Endothelial cell of umbilical vein (primary cell): ENCODE results near the gene AGFG1. TPM values are rescaled to one million over a fixed set of nuclear protein-coding genes. Genes with fewer than 3 reads are reported as not detected.

ENCODE experiments used
- BruUV-seq: library from RNA; stranded (reverse); fragments of 400-500 nt; replicated peaks from 2 replicates; lab custom pipeline; 2021; lab: Mats Ljungman, UMichigan
- CTCF ChIA-PET: fragments of 300-600, 350-600 bp; sonication (Branson Sonifier 250); formaldehyde crosslinking; loops from one replicate; lab custom pipeline; 2021; ENCODE audit warnings: antibody characterized with exemption, inconsistent platforms; lab: Charles Lee
- POLR2A ChIA-PET: fragments of 300-600, 350-600 bp; sonication (Branson Sonifier 250); formaldehyde crosslinking; loops from one replicate; lab custom pipeline; 2021; ENCODE audit warnings: antibody characterized with exemption, inconsistent platforms; lab: Charles Lee
- DNase-seq: peaks from one replicate; pipeline ENCODE4 v3.0.0-alpha.2; 2011; ENCODE audit warnings: low read depth, low spot score
- FAIRE-seq: peaks from 2 replicates; lab custom pipeline; 2011; peaks lifted over from hg19 to GRCh38; lab: Jason Lieb, UNC
- H2AFZ ChIP-seq: 2 replicates; pipeline ENCODE4 v1.6.0; 2012; ENCODE audit warnings: low read depth, low read length, control low read depth, inconsistent platforms
- H3K27ac ChIP-seq: 2 replicates; pipeline ENCODE4 v1.5.1; 2011; ENCODE audit warnings: low read depth, mild to moderate bottlenecking, control low read depth, low read length, moderate library complexity; ENCODE audit not compliant: insufficient read depth
- H3K27me3 ChIP-seq, 2 experiments: 2 replicates each; pipeline versions ENCODE4 v1.6.0 to v1.6.1; 2011; ENCODE audit warnings: low read length in 2 of 2, mixed read lengths in 1 of 2; ENCODE audit not compliant: control insufficient read depth in 2 of 2, insufficient read depth in 2 of 2
- H3K36me3 ChIP-seq, 2 experiments: 2 replicates in 1 of 2; 3 replicates in 1 of 2; pipeline ENCODE4 v1.5.1; 2011; ENCODE audit warnings: low read length in 2 of 2, mild to moderate bottlenecking in 1 of 2, moderate library complexity in 1 of 2; ENCODE audit not compliant: control insufficient read depth in 2 of 2, insufficient read depth in 2 of 2; ENCODE audit errors: extremely low read depth in 1 of 2
- H3K4me1 ChIP-seq: 3 replicates; pipeline ENCODE4 v1.5.1; 2011; ENCODE audit warnings: mild to moderate bottlenecking, low read length; ENCODE audit not compliant: control insufficient read depth, insufficient read depth; ENCODE audit errors: extremely low read depth
- H3K4me2 ChIP-seq: 2 replicates; pipeline ENCODE4 v1.6.1; 2011; ENCODE audit warnings: low read length, control low read depth, mixed read lengths; ENCODE audit not compliant: insufficient read depth
- H3K4me3 ChIP-seq, 3 experiments: fragments of 200-600 bp in 1 of 3; sonication (generic), shearing (Covaris generic) in 1 of 3; replicated peaks in 1 of 3; 2 replicates each; pipeline ENCODE4 v1.5.1; 2011 to 2016; ENCODE audit warnings: control low read depth in 3 of 3, low read length in 3 of 3, mild to moderate bottlenecking in 2 of 3, inconsistent platforms in 1 of 3, low read depth in 1 of 3, moderate library complexity in 1 of 3; ENCODE audit not compliant: insufficient read depth in 1 of 3
- H3K79me2 ChIP-seq: 2 replicates; pipeline ENCODE4 v1.6.0; 2012; ENCODE audit warnings: low read length, inconsistent platforms; ENCODE audit not compliant: control insufficient read depth, insufficient read depth
- H3K9ac ChIP-seq: replicated peaks from 2 replicates; pipeline ENCODE3; 2011; ENCODE audit warnings: low read length, control low read depth; ENCODE audit not compliant: insufficient read depth; ENCODE audit errors: extremely low read depth
- H3K9me1 ChIP-seq: replicated peaks from 3 replicates; pipeline ENCODE4 v1.6.0; 2011; ENCODE audit warnings: mild to moderate bottlenecking, low read length; ENCODE audit not compliant: control insufficient read depth, insufficient read depth; ENCODE audit errors: extremely low read depth
- H3K9me3 ChIP-seq: replicated peaks from 2 replicates; pipeline ENCODE4 v1.5.1; 2012; ENCODE audit warnings: low read length, inconsistent platforms; ENCODE audit not compliant: control insufficient read depth, insufficient read depth
- H4K20me1 ChIP-seq: replicated peaks from 2 replicates; pipeline ENCODE3; 2011; ENCODE audit warnings: mild to moderate bottlenecking, low read length; ENCODE audit not compliant: control insufficient read depth, insufficient read depth; ENCODE audit errors: extremely low read depth
- EZH2 ChIP-seq: IDR thresholded peaks from 2 replicates; pipeline ENCODE4 v1.6.1; 2012; ENCODE audit warnings: borderline replicate concordance, low read depth, mild to moderate bottlenecking, moderate library complexity, low read length, inconsistent platforms; ENCODE audit not compliant: severe bottlenecking
- FOS ChIP-seq: IDR thresholded peaks from 2 replicates; pipeline ENCODE4 v1.6.1; 2011; ENCODE audit warnings: mild to moderate bottlenecking, low read length, moderate library complexity, borderline replicate concordance; ENCODE audit not compliant: insufficient read depth
- GATA2 ChIP-seq: IDR thresholded peaks from 2 replicates; pipeline ENCODE4 v1.7.0; 2011; ENCODE audit warnings: low read depth, mild to moderate bottlenecking, moderate library complexity, mixed read lengths, low read length; ENCODE audit not compliant: insufficient read length, insufficient read depth
- JUN ChIP-seq: IDR thresholded peaks from 2 replicates; pipeline ENCODE4 v1.6.1; 2011; ENCODE audit warnings: borderline replicate concordance, low read depth; ENCODE audit not compliant: insufficient read length, insufficient read depth
- MYC ChIP-seq: IDR thresholded peaks from one replicate; pipeline ENCODE4 v1.6.1; 2011; ENCODE audit warnings: mild to moderate bottlenecking, low read depth, low read length
- POLR2A ChIP-seq: IDR thresholded peaks from 2 replicates; pipeline ENCODE4 v1.6.1; 2012; ENCODE audit warnings: low read depth, mild to moderate bottlenecking, control low read depth, low read length
- POLR2AphosphoS5 ChIP-seq: IDR thresholded peaks from 2 replicates; pipeline ENCODE4 v1.6.1; 2012; ENCODE audit warnings: low read depth, mild to moderate bottlenecking, control low read depth, low read length, moderate library complexity; ENCODE audit not compliant: insufficient read depth
- dilution Hi-C: fragments of 300-500 bp; cut with MboI; formaldehyde crosslinking; loops from one replicate; pipeline ENCODE4 v1.15.0; 2019; ENCODE audit warnings: low sequenced_read_pairs; ENCODE audit not compliant: extremely low pct_ligation_motif_present
- intact Hi-C: fragments of 100-400 bp; cut with micrococcal nuclease; formaldehyde crosslinking; loops from one replicate; pipeline ENCODE4 v1.10.0; 2022
- polyA plus RNA-seq, 4 experiments: library from polyadenylated mRNA; depleted of rRNA in 3 of 4; stranded (reverse) in 3 of 4; unstranded in 1 of 4; fragments of >200 nt; gene quantifications; 2 replicates each; pipeline versions ENCODE4 v1.2.1 to v1.2.3, GENCODE V29; 2011 to 2012; ENCODE audit warnings: missing spikeins in 1 of 4
- total RNA-seq: library from RNA; stranded (reverse); gene quantifications from 2 replicates; pipeline ENCODE4 v1.2.3, GENCODE V29; 2021
- TF ChIP-seq, protein P1 (sequence below), 2 donors: IDR thresholded peaks; 1 replicate in 1 of 2; 2 replicates in 1 of 2; pipeline ENCODE4 v1.5.1; 2011; ENCODE audit warnings: low read length in 2 of 2, mild to moderate bottlenecking in 2 of 2, moderate library complexity in 2 of 2, control low read depth in 1 of 2, inconsistent platforms in 1 of 2, low read depth in 1 of 2; ENCODE audit not compliant: insufficient read depth in 1 of 2; ENCODE audit errors: extremely low read depth in 1 of 2
- TF ChIP-seq, protein P2 (sequence below): IDR thresholded peaks from 2 replicates; pipeline ENCODE4 v1.6.1; 2011; ENCODE audit not compliant: insufficient read depth, insufficient read length

The AGFG1 gene
- total and polyA plus RNA-seq, 2 donors (not counting 3 experiments of a cell fraction or from before 2014, with no cell fraction given) = 87.9 to 106 TPM

DNA sequence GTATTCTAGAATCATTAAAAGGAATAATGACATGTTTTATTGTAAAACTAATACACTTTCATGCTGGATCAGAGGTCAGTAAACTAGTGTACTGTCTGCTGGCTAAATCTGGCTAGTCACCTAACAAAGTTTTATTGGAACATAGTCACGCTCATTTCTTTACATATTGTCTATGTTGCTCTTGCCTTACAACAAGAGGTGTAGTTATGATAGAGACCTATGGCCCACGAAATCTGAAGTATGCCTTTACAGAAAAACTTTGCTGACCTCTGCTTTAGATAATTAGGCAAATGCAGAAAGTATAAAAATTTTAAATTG, 96.9 kb downstream of the AGFG1 start:
- no peaks in the 10 kb centered on the region for H3K36me3 ChIP-seq
- BruUV-seq = no TSS peak
- H3K4me3 ChIP-seq = no peak overlapping the region
- H4K20me1 ChIP-seq = no peaks in the 10 kb centered on the region
- no peaks in the 10 kb centered on the region for H3K9me1 ChIP-seq
- TF ChIP-seq GATA2 (no peak), EZH2 (no peak), FOS (no peak), POLR2A (no peak), MYC (no peak), POLR2AphosphoS5 (no peak), JUN (no peak)
- TF ChIP-seq, protein P1, sequence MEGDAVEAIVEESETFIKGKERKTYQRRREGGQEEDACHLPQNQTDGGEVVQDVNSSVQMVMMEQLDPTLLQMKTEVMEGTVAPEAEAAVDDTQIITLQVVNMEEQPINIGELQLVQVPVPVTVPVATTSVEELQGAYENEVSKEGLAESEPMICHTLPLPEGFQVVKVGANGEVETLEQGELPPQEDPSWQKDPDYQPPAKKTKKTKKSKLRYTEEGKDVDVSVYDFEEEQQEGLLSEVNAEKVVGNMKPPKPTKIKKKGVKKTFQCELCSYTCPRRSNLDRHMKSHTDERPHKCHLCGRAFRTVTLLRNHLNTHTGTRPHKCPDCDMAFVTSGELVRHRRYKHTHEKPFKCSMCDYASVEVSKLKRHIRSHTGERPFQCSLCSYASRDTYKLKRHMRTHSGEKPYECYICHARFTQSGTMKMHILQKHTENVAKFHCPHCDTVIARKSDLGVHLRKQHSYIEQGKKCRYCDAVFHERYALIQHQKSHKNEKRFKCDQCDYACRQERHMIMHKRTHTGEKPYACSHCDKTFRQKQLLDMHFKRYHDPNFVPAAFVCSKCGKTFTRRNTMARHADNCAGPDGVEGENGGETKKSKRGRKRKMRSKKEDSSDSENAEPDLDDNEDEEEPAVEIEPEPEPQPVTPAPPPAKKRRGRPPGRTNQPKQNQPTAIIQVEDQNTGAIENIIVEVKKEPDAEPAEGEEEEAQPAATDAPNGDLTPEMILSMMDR (IDR thresholded peaks at IDR 0.05; ENCODE audit: extremely low read depth in 1 of 2, insufficient read depth in 1 of 2, low read depth in 1 of 2, low read length in 2 of 2) = no peak
- TF ChIP-seq, protein P2, sequence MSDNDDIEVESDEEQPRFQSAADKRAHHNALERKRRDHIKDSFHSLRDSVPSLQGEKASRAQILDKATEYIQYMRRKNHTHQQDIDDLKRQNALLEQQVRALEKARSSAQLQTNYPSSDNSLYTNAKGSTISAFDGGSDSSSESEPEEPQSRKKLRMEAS = no peak
- intact Hi-C loops = loop anchor here (5.0 kb wide), 1 partner anchor 162 kb away; no protein-coding TSS in a partner anchor
- no peak overlapping the region for H3K9ac ChIP-seq
- no peak overlapping the region for H2AFZ ChIP-seq
- ChIA-PET CTCF (no interaction called here), POLR2A (interaction anchor here (0.7 kb wide), 1 partner anchor 197 kb away, joined by 3 read pairs; no protein-coding TSS in a partner anchor)
- FAIRE-seq (no peak), DNase-seq (no peak)
- no peaks in the 10 kb centered on the region for H3K4me1 ChIP-seq
- no peak overlapping the region for H3K27ac ChIP-seq
- no peaks in the 10 kb centered on the region for H3K27me3 ChIP-seq
- H3K79me2 ChIP-seq = no peaks in the 10 kb centered on the region
- H3K9me3 ChIP-seq = no peaks in the 10 kb centered on the region
- dilution Hi-C loops = no loop called here
- no peak overlapping the region for H3K4me2 ChIP-seq
